Type B pancreatic cell (in vitro differentiated cells): Measurements from ENCODE around the gene LCN10. TPM values are rescaled to one million over a fixed set of nuclear protein-coding genes. Genes with fewer than 3 reads are reported as not detected.

Source experiments
- DNase-seq: peaks from one replicate; pipeline ENCODE4 v3.0.0; 2021; ENCODE audit warnings: mixed read lengths; ENCODE audit not compliant: unreplicated experiment; ENCODE audit errors: extremely low spot score
- H3K27ac Mint-ChIP-seq: 2 replicates; pipeline ENCODE4 v1.8.0; 2021; ENCODE audit warnings: mild to moderate bottlenecking, mixed read lengths
- H3K27me3 Mint-ChIP-seq: 2 replicates; pipeline ENCODE4 v1.8.0; 2021; ENCODE audit warnings: mixed read lengths
- H3K36me3 Mint-ChIP-seq: 2 replicates; pipeline ENCODE4 v1.8.0; 2021; ENCODE audit warnings: mixed read lengths
- H3K4me1 Mint-ChIP-seq: one replicate; pipeline ENCODE4 v1.8.0; 2021; ENCODE audit warnings: mixed read lengths; ENCODE audit not compliant: unreplicated experiment
- H3K4me3 Mint-ChIP-seq: 2 replicates; pipeline ENCODE4 v1.8.0; 2021; ENCODE audit warnings: mild to moderate bottlenecking, mixed read lengths
- H3K9me3 Mint-ChIP-seq: 2 replicates; pipeline ENCODE4 v1.8.0; 2021; ENCODE audit warnings: mixed read lengths
- CTCF ChIP-seq: fragments of 200-600 bp; sonication (generic); conservative IDR thresholded peaks from 2 replicates; pipeline ENCODE4 v1.5.0; 2021; ENCODE audit warnings: antibody characterized with exemption, mild to moderate bottlenecking
- total RNA-seq: library from RNA; stranded (reverse); gene quantifications from 2 replicates; pipeline ENCODE4 v1.2.1, GENCODE V29; 2021; ENCODE audit warnings: low replicate concordance

The LCN10 gene
- total RNA-seq, 1 donor from 2014 or later, result not detected

GRCh38 chr9:136733611-136734010, 9.1 kb downstream of the LCN10 start:
- Mint-ChIP-seq H3K9me3 (no peaks in the 10 kb centered on the region), H3K36me3 (no peaks in the 10 kb centered on the region), H3K4me3 (no peak overlapping the region), H3K4me1 (peaks cover 11% of the 10 kb centered on the region), H3K27me3 (no peaks in the 10 kb centered on the region), H3K27ac (no peak overlapping the region)
- no peak for TF ChIP-seq CTCF
- DNase-seq, result no peak

GRCh38 chr9:136732444-136733178, 10.1 kb downstream of the LCN10 start:
- no peak for DNase-seq
- H3K9me3 Mint-ChIP-seq, result no peaks in the 10 kb centered on the region
- peaks cover 11% of the 10 kb centered on the region for H3K4me1 Mint-ChIP-seq
- H3K4me3 Mint-ChIP-seq, result no peak overlapping the region
- H3K36me3 Mint-ChIP-seq, result no peaks in the 10 kb centered on the region
- H3K27ac Mint-ChIP-seq, result peak overlapping the region; percentile 54
- H3K27me3 Mint-ChIP-seq, result peaks cover under 1% of the 10 kb centered on the region
- no peak for TF ChIP-seq CTCF

GRCh38 chr9:136729926-136730325, 12.8 kb downstream of the LCN10 start:
- peaks cover 5% of the 10 kb centered on the region for H3K27me3 Mint-ChIP-seq
- no peak for TF ChIP-seq CTCF

GRCh38 chr9:136729144-136729543, 13.6 kb downstream of the LCN10 start:
- peak overlapping the region; percentile 39 for H3K27ac Mint-ChIP-seq
- H3K27me3 Mint-ChIP-seq, result peaks cover 5% of the 10 kb centered on the region

More at GRCh38 chr9:136729926-136730325, 12.8 kb downstream of the LCN10 start:
- H3K36me3 Mint-ChIP-seq, result peaks cover 12% of the 10 kb centered on the region
- peak overlapping the region; percentile 39 for H3K27ac Mint-ChIP-seq
- H3K9me3 Mint-ChIP-seq, result no peaks in the 10 kb centered on the region
- DNase-seq, result no peak
- H3K4me1 Mint-ChIP-seq, result peaks cover 27% of the 10 kb centered on the region
- H3K4me3 Mint-ChIP-seq, result peak overlapping the region; percentile 72

GRCh38 chr9:136728548-136729123, 14.1 kb downstream of the LCN10 start:
- H3K4me3 Mint-ChIP-seq, result peak overlapping the region; percentile 68
- no peak for TF ChIP-seq CTCF
- DNase-seq, result no peak
- peaks cover 27% of the 10 kb centered on the region for H3K4me1 Mint-ChIP-seq
- no peak overlapping the region for H3K27ac Mint-ChIP-seq
- H3K9me3 Mint-ChIP-seq, result no peaks in the 10 kb centered on the region
- peaks cover 22% of the 10 kb centered on the region for H3K36me3 Mint-ChIP-seq
- peaks cover 5% of the 10 kb centered on the region for H3K27me3 Mint-ChIP-seq

More at GRCh38 chr9:136729144-136729543, 13.6 kb downstream of the LCN10 start:
- Mint-ChIP-seq H3K9me3 (no peaks in the 10 kb centered on the region), H3K4me1 (peaks cover 27% of the 10 kb centered on the region), H3K36me3 (peaks cover 17% of the 10 kb centered on the region), H3K4me3 (peak overlapping the region; percentile 72)
- DNase-seq, result no peak
- TF ChIP-seq CTCF, result no peak
